Astrocyte of the cerebellum (primary cell): Measurements from ENCODE around the gene CACNG3.

Source experiments
- DNase-seq: peaks from one replicate; pipeline ENCODE4 v3.0.0-alpha.2; 2011; ENCODE audit warnings: low read depth
- H3K4me3 ChIP-seq: 2 replicates; pipeline ENCODE4 v1.5.1; 2011; ENCODE audit warnings: mild to moderate bottlenecking, low read depth, low read length, moderate library complexity
- in situ Hi-C: cut with HindIII; loops from 2 replicates; pipeline ENCODE4 v1.10.0; 2017; ENCODE audit warnings: low sequenced_read_pairs
- TF ChIP-seq, protein P1 (sequence below): IDR thresholded peaks from 2 replicates; pipeline ENCODE4 v1.5.1; 2012; ENCODE audit warnings: low read length, low read depth, moderate library complexity, mild to moderate bottlenecking; ENCODE audit errors: missing control alignments

The CACNG3 gene

DNA sequence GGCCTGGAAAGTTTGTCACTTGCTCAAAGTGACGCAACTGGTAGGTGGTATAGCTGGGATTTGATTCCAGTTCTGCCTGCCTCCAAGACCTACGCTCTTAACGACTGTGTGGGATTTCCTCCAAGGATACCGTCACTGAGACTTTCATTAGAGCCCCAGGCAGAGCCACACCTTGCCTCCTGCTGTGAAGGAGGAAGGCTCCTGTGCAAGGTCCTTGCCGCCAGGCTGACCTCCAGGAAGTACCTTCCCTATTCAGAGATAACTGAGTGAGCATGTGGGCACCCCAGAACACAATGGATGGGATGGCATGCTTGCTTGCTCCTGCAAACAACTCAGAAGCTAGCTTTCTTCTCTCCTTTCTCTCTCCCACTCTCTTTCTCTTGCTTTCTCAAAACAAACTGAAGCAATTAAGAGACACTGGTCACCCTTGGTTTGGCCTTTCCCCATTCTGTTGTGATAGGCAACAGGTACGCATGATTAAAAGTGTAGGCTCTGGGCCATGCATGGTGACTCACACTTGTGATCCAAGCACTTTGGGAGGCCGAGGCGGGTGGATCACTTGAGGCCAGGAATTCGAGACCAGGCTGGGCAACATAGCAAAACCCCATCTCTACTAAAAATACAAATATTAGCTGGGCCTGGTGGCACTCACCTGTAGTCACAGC is 30.7 kb downstream of the CACNG3 start:
- in situ Hi-C loops = no loop called here
- TF ChIP-seq, protein P1, sequence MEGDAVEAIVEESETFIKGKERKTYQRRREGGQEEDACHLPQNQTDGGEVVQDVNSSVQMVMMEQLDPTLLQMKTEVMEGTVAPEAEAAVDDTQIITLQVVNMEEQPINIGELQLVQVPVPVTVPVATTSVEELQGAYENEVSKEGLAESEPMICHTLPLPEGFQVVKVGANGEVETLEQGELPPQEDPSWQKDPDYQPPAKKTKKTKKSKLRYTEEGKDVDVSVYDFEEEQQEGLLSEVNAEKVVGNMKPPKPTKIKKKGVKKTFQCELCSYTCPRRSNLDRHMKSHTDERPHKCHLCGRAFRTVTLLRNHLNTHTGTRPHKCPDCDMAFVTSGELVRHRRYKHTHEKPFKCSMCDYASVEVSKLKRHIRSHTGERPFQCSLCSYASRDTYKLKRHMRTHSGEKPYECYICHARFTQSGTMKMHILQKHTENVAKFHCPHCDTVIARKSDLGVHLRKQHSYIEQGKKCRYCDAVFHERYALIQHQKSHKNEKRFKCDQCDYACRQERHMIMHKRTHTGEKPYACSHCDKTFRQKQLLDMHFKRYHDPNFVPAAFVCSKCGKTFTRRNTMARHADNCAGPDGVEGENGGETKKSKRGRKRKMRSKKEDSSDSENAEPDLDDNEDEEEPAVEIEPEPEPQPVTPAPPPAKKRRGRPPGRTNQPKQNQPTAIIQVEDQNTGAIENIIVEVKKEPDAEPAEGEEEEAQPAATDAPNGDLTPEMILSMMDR = no peak

DNA sequence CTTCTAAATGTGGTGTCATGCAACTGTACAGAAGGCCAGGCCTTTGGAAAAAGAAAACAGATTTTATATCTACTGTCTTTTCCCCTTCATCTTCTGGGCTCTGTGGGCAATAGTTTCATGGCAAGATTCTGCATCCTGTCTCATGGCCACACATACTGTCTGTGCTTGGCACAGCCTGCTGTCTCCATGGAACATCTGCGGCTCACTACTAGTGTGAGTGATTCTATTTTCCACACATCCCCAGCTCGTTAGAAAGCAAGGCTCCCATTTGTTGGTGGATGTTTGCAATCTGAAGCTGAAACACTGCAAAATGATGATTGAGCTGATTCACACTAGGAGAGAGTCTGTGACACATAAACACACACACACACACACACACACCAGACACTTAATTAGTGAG is 32.4 kb downstream of the CACNG3 start:
- TF ChIP-seq, protein P1 = no peak
- no peak for DNase-seq
- in situ Hi-C loops = no loop called here
- H3K4me3 ChIP-seq = no peak overlapping the region

More for the DNA sequence above, 30.7 kb downstream of the CACNG3 start:
- no peak overlapping the region for H3K4me3 ChIP-seq
- no peak for DNase-seq

DNA sequence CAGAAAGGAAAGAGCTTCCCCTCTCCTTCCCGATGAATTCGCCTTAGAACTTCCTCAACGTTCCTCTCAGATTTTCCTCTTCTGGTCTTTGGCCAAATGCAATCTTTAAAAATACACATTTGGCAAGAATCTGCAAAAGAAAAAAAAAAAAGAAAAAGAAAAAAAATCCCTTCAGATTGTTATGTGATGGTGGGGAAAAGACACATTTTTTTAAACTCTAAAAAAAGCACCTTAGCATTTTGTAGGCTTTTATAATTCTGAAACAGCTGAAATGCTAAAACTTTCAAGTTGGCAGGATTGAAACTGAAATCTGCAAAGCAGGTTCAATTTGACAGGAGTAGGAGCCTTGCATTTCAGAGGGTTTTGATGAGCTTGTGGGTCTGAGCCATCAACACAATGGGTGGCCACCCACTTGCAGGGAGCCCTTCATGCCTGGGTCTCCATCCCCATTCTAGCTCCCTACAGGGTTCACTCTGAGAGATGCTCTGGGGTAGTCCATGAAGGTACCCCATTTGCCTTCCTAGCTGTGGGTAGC is 33.1 kb downstream of the CACNG3 start:
- TF ChIP-seq, protein P1 = no peak
- in situ Hi-C loops = no loop called here
- DNase-seq = no peak
- no peak overlapping the region for H3K4me3 ChIP-seq

DNA sequence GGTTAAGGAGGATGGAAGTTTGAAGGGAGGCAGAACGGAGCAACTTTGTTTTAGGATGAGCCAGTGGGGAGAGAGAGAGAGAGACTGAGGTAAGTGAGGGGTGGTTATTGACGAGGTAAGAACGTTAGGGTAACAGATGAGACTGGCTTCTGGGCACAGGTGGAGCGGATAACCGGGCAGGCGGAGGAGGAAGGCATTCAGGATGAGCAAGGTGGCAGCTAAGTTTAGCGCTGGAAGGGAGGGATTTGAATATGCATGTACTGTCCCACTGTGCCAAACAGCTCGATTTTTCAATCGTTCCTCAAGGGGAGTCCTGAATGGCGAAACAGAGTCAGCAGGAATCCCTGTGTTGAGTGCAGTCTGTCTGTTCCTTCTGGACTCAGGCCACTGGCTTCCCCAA is 35.8 kb downstream of the CACNG3 start:
- no peak overlapping the region for H3K4me3 ChIP-seq
- in situ Hi-C loops = no loop called here
- TF ChIP-seq, protein P1 = no peak
- no peak for DNase-seq

DNA sequence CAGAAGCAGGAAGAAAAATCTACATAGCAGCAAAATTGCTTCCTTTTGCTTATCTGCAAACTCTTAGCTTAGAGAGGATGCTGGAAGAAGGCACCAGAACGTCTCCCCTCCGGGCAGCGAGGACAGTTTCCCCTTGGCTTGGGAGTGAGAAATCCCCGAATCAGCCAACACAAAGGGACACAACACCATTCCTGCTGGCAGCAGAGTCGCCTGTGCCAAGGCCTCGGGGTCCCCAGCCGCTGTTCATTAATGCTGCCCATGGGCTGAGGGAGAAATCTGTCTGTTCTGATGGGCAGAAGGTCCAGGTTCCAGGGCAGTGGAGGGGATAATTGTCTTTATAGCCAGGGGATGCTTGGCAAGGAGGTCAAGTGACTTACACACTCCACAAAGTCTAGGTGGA is 38.0 kb downstream of the CACNG3 start:
- no peak for DNase-seq
- H3K4me3 ChIP-seq = no peak overlapping the region
- TF ChIP-seq, protein P1 = no peak
- in situ Hi-C loops = no loop called here

DNA sequence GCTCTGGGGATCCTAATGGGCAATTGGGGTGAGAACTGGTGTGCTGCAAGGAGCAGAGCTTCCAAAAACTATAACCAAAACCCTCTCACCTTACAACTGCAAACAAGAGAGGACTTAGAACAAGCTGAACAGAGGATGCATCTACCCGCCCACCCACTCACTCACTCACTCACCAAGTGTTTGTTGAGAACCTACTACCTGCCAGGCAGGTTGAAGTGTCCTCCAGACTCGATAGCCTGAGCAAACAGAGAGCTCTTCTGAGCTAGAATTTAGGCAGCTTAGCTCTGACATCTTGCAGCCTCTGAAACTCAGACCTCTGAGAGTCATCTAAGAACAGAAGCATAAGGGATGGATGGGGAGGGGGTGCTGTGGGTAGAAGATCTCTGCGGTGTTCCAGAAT is 41.2 kb downstream of the CACNG3 start:
- no peak overlapping the region for H3K4me3 ChIP-seq
- no peak for DNase-seq
- TF ChIP-seq, protein P1 = no peak
- in situ Hi-C loops = no loop called here
